CD1c-positive myeloid dendritic cell (primary cell): ENCODE data around the gene SPATS2L.
A peak's percentile ranks its signal among the peaks of the same experiment; 100 is the strongest.

Experiments
- DNase-seq: peaks from one replicate; pipeline ENCODE4 v3.0.0-alpha.2; 2016; ENCODE audit errors: extremely low spot score

SPATS2L gene

GRCh38 chr2:200442471-200442870 is 136.0 kb downstream of the SPATS2L start:
- DNase-seq, result no peak

GRCh38 chr2:200443376-200443775 is 136.9 kb downstream of the SPATS2L start:
- DNase-seq, result no peak

- no peak for DNase-seq
These were observed 137.4 kb downstream of the SPATS2L start for GRCh38 chr2:200443916-200444315.

GRCh38 chr2:200444530-200444929 is 138.0 kb downstream of the SPATS2L start:
- no peak for DNase-seq

GRCh38 chr2:200445284-200445683 is 138.8 kb downstream of the SPATS2L start:
- DNase-seq, result no peak

GRCh38 chr2:200446612-200447011 is 140.1 kb downstream of the SPATS2L start:
- no peak for DNase-seq

- DNase-seq, result no peak
These were observed 140.8 kb downstream of the SPATS2L start for GRCh38 chr2:200447139-200447855.

- no peak for DNase-seq
These were observed 142.0 kb downstream of the SPATS2L start for GRCh38 chr2:200448455-200448854.

- no peak for DNase-seq
These were observed 142.7 kb downstream of the SPATS2L start for GRCh38 chr2:200449149-200449548.

- peak; percentile 47 for DNase-seq
These were observed 143.8 kb downstream of the SPATS2L start for GRCh38 chr2:200450288-200450687.

- DNase-seq, result peak; percentile 37
These were observed 145.0 kb downstream of the SPATS2L start for GRCh38 chr2:200451511-200451910.

GRCh38 chr2:200452377-200452776 is 145.9 kb downstream of the SPATS2L start:
- no peak for DNase-seq

GRCh38 chr2:200453142-200453852 is 146.8 kb downstream of the SPATS2L start:
- DNase-seq, result no peak

GRCh38 chr2:200453853-200454534 is 147.5 kb downstream of the SPATS2L start:
- no peak for DNase-seq

- DNase-seq, result no peak
These were observed 148.7 kb downstream of the SPATS2L start for GRCh38 chr2:200454927-200455801.

GRCh38 chr2:200455958-200456421 is 149.5 kb downstream of the SPATS2L start:
- peak; percentile 71 for DNase-seq

GRCh38 chr2:200456567-200456966 is 150.1 kb downstream of the SPATS2L start:
- peak; percentile 4 for DNase-seq

GRCh38 chr2:200459101-200459500 is 152.6 kb downstream of the SPATS2L start:
- no peak for DNase-seq

- no peak for DNase-seq
These were observed 155.6 kb downstream of the SPATS2L start for GRCh38 chr2:200461846-200462710.

GRCh38 chr2:200463452-200463851 is 157.0 kb downstream of the SPATS2L start:
- no peak for DNase-seq
